ENCODE data around the gene LRRC72. TPM values are rescaled to one million over a fixed set of nuclear protein-coding genes. Genes with fewer than 3 reads are reported as not detected.
"Not testable (repeated sequence)": the region's sequence is repeated elsewhere in the genome, so short reads cannot be mapped to it uniquely, and the experiment has no call there.

The LRRC72 gene
- total and polyA plus RNA-seq, 8 donors = not detected

DNA sequence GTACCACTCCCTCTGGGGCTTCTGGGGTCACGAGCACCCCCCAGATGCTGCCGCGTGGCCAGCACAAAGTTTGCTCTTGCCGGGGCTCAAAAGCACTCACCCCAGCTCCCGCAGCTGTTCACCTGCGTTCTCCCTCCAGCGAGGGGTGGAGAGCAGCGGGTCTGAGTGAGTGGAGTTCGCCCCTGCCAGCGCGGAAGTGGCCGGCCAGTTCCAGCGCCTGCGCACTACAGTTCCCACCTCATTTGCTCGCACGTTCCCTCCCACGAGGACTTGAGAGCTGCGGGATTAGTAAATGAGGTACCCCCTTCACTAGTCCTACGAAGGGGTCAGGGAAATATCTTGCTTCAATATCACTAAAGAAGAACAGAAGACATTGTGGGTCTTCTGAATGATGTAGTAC, 24.3 kb upstream of the LRRC72 start:
- DNase-seq = peak in 1 of 4 donors; percentile 54

GRCh38 chr7:16504019-16504418, 22.6 kb upstream of the LRRC72 start:
- no peaks in the 10 kb centered on the region for H3K36me3 ChIP-seq
- intact Hi-C loops (cut with DNase I) = no loop called here
- peak in 1 of 4 donors; percentile 6 for DNase-seq
- no peak for ATAC-seq
- no peak overlapping the region for H3K27ac ChIP-seq
- no peak overlapping the region for H3K4me3 ChIP-seq
- no peaks in the 10 kb centered on the region for H3K4me1 ChIP-seq
- H3K9me3 ChIP-seq = no peaks in the 10 kb centered on the region
- TF ChIP-seq CTCF (IDR thresholded peaks at IDR 0.05) = no peak
- no peaks in the 10 kb centered on the region for H3K27me3 ChIP-seq

More for the DNA sequence above, 24.3 kb upstream of the LRRC72 start:
- H3K4me1 ChIP-seq = no peaks in the 10 kb centered on the region
- TF ChIP-seq CTCF (IDR thresholded peaks at IDR 0.05) = no peak
- H3K9me3 ChIP-seq = no peaks in the 10 kb centered on the region
- H3K36me3 ChIP-seq = no peaks in the 10 kb centered on the region
- H3K27ac ChIP-seq = no peak overlapping the region
- ATAC-seq = no peak
- intact Hi-C loops (cut with DNase I) = no loop called here
- no peak overlapping the region for H3K4me3 ChIP-seq
- no peaks in the 10 kb centered on the region for H3K27me3 ChIP-seq

- H3K4me1 ChIP-seq; DNase-seq; H3K27me3 ChIP-seq; H3K4me3 ChIP-seq; H3K36me3 ChIP-seq; intact Hi-C loops (cut with DNase I); H3K9me3 ChIP-seq; ATAC-seq; H3K27ac ChIP-seq: not testable (repeated sequence)
These were observed 20.2 kb upstream of the LRRC72 start for GRCh38 chr7:16506422-16506821.

GRCh38 chr7:16509829-16510228, 16.8 kb upstream of the LRRC72 start:
- no peaks in the 10 kb centered on the region for H3K36me3 ChIP-seq
- DNase-seq (no peak), ATAC-seq (no peak)
- no peak for TF ChIP-seq CTCF (IDR thresholded peaks at IDR 0.05)
- no peak overlapping the region for H3K27ac ChIP-seq
- no peaks in the 10 kb centered on the region for H3K4me1 ChIP-seq
- H3K4me3 ChIP-seq = no peak overlapping the region
- no peaks in the 10 kb centered on the region for H3K27me3 ChIP-seq
- intact Hi-C loops (cut with DNase I) = no loop called here
- no peaks in the 10 kb centered on the region for H3K9me3 ChIP-seq

DNA sequence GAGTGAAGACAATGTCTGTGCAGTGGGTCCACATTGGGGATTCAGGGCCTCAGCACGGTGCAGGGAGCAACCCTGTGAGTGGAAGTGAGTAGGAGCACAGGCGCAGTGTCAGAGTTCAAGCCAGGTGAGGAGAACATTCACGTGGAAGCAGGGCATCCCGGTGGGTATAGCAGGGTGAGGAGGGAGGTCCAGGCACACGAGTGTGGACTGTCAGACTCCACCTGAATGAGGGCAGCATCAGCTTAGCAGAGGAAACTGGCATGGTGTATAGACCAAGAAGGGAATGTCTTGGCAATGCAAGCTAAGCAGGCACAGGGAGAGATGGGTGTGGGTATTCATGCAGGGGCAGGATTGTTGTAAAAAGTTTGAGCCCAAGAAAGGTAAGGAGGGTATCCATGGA, 15.3 kb upstream of the LRRC72 start:
- no peaks in the 10 kb centered on the region for H3K9me3 ChIP-seq
- DNase-seq = no peak
- H3K27me3 ChIP-seq = no peaks in the 10 kb centered on the region
- no peaks in the 10 kb centered on the region for H3K4me1 ChIP-seq
- no peak overlapping the region for H3K4me3 ChIP-seq
- no peak for ATAC-seq
- no peaks in the 10 kb centered on the region for H3K36me3 ChIP-seq
- intact Hi-C loops (cut with DNase I) = no loop called here
- H3K27ac ChIP-seq = no peak overlapping the region
- TF ChIP-seq CTCF (IDR thresholded peaks at IDR 0.05) = no peak

- Histone ChIP-seq H3K9me3 (no peaks in the 10 kb centered on the region), H3K27me3 (no peaks in the 10 kb centered on the region), H3K27ac (no peak overlapping the region), H3K36me3 (no peaks in the 10 kb centered on the region), H3K4me1 (no peaks in the 10 kb centered on the region), H3K4me3 (no peak overlapping the region)
- DNase-seq (no peak), ATAC-seq (no peak)
- no peak for TF ChIP-seq CTCF (IDR thresholded peaks at IDR 0.05)
- intact Hi-C loops (cut with DNase I) = no loop called here
These were observed 14.5 kb upstream of the LRRC72 start for GRCh38 chr7:16512097-16512496.

All from left lung (tissue), 10 donors.